SH-SY5Y (cell line): ENCODE measurements around the gene ZNF710.

Experiments
- GATA2 ChIP-seq: IDR thresholded peaks from 2 replicates; pipeline ENCODE4 v1.6.1; 2011; ENCODE audit warnings: mild to moderate bottlenecking, low read depth, low read length
- GATA3 ChIP-seq: IDR thresholded peaks from 2 replicates; pipeline ENCODE4 v1.6.1; 2011; ENCODE audit warnings: low read depth, mild to moderate bottlenecking, low read length, moderate library complexity

DNA sequence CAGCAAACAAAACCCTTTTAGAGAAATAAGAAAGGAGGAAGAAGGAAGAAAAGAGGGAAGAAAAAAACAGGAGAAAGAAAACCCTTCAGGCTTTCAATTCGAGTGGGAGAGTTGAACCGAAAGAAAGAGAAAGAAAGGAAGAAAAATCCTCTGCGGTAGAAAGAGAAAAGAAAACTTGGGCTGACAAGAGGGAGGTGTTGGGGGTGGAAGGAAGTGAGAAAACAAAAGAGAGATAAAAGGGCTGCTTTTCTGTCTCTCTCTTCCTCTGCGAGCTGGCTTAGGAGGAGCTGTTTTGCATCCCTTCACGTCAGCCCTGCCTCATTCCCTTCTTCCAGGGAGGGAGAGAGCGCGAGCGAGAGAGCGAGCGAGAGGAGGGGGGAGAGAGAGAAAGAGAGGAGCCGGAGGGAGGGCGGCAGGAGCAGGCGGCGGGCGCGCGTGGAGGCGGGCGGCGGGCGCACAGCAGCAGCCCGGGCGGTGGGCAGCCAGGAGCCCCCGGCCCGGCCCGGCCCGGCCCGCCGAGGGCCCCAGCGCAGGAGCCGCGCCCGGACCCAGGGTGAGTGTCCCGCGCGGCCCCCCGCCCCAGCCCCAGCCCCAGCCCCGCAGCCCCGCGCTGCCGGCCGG lies at the start of gene ZNF710:
- TF ChIP-seq GATA3 (no peak), GATA2 (no peak)
